Measurements from ENCODE around the gene NT5C3B.

Gene NT5C3B

DNA sequence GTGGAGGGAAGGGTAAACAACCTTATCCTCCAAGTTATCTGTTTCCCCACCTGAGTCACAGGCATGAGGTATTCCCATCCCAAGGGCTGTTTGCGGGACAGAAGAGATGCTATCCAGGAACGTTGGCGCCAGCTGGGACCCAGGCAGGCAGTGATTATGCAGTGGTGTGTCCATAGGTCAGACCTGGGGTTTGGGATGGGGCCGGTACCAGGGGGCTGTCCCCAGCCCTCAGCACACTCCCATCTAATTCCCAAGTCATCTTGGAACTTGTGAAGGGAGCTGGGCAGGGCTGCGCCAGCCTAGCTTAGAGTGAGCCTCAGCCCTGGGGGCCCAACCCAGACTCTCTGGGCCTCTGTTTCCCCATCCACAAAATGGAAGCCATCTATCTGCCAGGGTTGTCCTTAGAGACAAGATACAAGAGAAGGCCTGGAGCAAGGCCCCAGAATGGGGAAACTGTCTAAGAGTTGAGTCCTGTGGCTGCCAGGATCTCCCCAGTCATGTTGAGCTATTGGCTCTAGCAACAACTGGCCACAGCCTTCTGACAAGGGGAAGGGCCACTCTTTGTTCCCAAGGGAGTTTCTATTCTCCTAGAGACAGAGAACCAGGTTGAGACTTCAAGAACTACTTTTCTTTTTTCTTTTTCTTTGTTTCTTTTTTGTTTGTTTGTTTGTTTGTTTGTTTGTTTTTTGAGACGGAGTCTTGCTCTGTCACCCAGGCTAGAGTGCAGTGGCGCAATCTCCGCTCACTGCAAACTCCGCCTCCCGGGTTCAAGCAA is 39.7 kb downstream of the NT5C3B start:
- H3K27ac ChIP-seq (ENCODE audit: low read depth, low read length) = peak overlapping the region; percentile 90
- H3K9ac ChIP-seq (ENCODE audit: low read length) = no peak overlapping the region
- H4K91ac ChIP-seq (ENCODE audit: low read depth, low read length) = peak overlapping the region; percentile 88
- H3K4me1 ChIP-seq (ENCODE audit: control insufficient read depth in 1 of 2, insufficient read depth in 2 of 2, low read length in 2 of 2) = peaks cover 36 to 46% of the 10 kb centered on the region in 2 experiments
- no peak overlapping the region for H3K4me3 ChIP-seq (ENCODE audit: low read depth, low read length)
- no peak overlapping the region for H2AFZ ChIP-seq (ENCODE audit: insufficient read depth, low read length, poor library complexity)
- peak overlapping the region; percentile 4 for H3K14ac ChIP-seq (ENCODE audit: low read length)
- H3K36me3 ChIP-seq (ENCODE audit: control insufficient read depth in 1 of 2, insufficient read depth in 2 of 2, low read length in 2 of 2) = no peaks in the 10 kb centered on the region
- peak overlapping the region; percentile 19 for H2BK12ac ChIP-seq (ENCODE audit: low read length)
- no peak overlapping the region for H3K4me2 ChIP-seq (ENCODE audit: low read length)
- H3K18ac ChIP-seq (ENCODE audit: low read length) = peak overlapping the region; percentile 22
- no CpG with 5 or more reads among the region's 10 CpGs for WGBS (ENCODE audit: extremely low coverage, insufficient coverage, insufficient read length)
- H3K79me1 ChIP-seq (ENCODE audit: low read length) = peaks cover 31% of the 10 kb centered on the region
- no peak overlapping the region for H4K12ac ChIP-seq (ENCODE audit: low read depth, low read length)
- no peak overlapping the region for H2AK5ac ChIP-seq (ENCODE audit: low read length)
- no peak overlapping the region for H3K4ac ChIP-seq (ENCODE audit: low read depth, low read length)
- peaks cover 1% of the 10 kb centered on the region for H3K9me3 ChIP-seq (ENCODE audit: insufficient read depth, low read depth, low read length)
- no peak overlapping the region for H3K23ac ChIP-seq (ENCODE audit: low read length)
- peak; percentile 92 to 93 for DNase-seq
- H3K27me3 ChIP-seq (ENCODE audit: insufficient read depth, low read length) = no peaks in the 10 kb centered on the region
- peaks cover 6% of the 10 kb centered on the region for H3K79me2 ChIP-seq (ENCODE audit: control insufficient read depth, insufficient read depth, low read length, poor library complexity)
- H2BK5ac ChIP-seq (ENCODE audit: low read depth, low read length, poor library complexity) = peak overlapping the region; percentile 71
- peak overlapping the region; percentile 48 for H2BK120ac ChIP-seq (ENCODE audit: insufficient read depth, low read length, poor library complexity)
- peak overlapping the region; percentile 27 for H4K8ac ChIP-seq (ENCODE audit: low read depth, low read length)

DNA sequence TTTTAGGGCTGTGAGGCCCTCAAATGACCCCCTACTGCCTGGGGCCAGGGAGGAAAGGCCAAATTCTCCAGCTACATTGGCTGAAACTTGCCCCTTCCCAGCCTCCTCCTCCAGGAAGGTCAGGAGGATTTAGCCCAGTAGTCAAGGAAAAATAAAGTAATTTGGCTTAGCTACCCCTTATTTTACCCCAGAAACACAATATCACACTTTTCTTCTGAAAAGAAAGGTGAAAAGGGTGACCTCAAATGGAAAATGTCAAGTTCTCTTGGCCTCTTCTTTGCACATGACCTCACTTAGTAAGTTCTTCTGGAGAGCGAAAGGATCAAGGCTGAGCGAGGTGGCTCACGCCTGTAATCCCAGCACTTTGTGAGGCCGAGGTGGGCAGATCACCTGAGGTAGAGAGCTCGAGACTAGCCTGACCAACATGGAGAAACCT is 41.5 kb downstream of the NT5C3B start:
- WGBS (ENCODE audit: extremely low coverage, insufficient coverage, insufficient read length) = no CpG with 5 or more reads among the region's 5 CpGs
- H3K36me3 ChIP-seq (ENCODE audit: control insufficient read depth in 1 of 2, insufficient read depth in 2 of 2, low read length in 2 of 2) = no peaks in the 10 kb centered on the region
- no peak overlapping the region for H3K4me3 ChIP-seq (ENCODE audit: low read depth, low read length)
- peak in 1 of 2 donors; percentile 48 for DNase-seq
- H2BK12ac ChIP-seq (ENCODE audit: low read length) = peak overlapping the region; percentile 55
- no peak overlapping the region for H3K4ac ChIP-seq (ENCODE audit: low read depth, low read length)
- no peak overlapping the region for H4K8ac ChIP-seq (ENCODE audit: low read depth, low read length)
- H2AK5ac ChIP-seq (ENCODE audit: low read length) = no peak overlapping the region
- H3K23ac ChIP-seq (ENCODE audit: low read length) = no peak overlapping the region
- peaks cover 1% of the 10 kb centered on the region for H3K9me3 ChIP-seq (ENCODE audit: insufficient read depth, low read depth, low read length)
- peaks cover 6% of the 10 kb centered on the region for H3K79me2 ChIP-seq (ENCODE audit: control insufficient read depth, insufficient read depth, low read length, poor library complexity)
- H3K27me3 ChIP-seq (ENCODE audit: insufficient read depth, low read length) = no peaks in the 10 kb centered on the region
- H3K4me2 ChIP-seq (ENCODE audit: low read length) = no peak overlapping the region
- peaks cover 26% of the 10 kb centered on the region for H3K79me1 ChIP-seq (ENCODE audit: low read length)
- H2AFZ ChIP-seq (ENCODE audit: insufficient read depth, low read length, poor library complexity) = no peak overlapping the region
- H4K12ac ChIP-seq (ENCODE audit: low read depth, low read length) = no peak overlapping the region
- peak overlapping the region; percentile 86 for H3K27ac ChIP-seq (ENCODE audit: low read depth, low read length)
- no peak overlapping the region for H2BK5ac ChIP-seq (ENCODE audit: low read depth, low read length, poor library complexity)
- no peak overlapping the region for H4K91ac ChIP-seq (ENCODE audit: low read depth, low read length)
- H3K14ac ChIP-seq (ENCODE audit: low read length) = no peak overlapping the region
- no peak overlapping the region for H3K9ac ChIP-seq (ENCODE audit: low read length)
- no peak overlapping the region for H3K18ac ChIP-seq (ENCODE audit: low read length)
- no peak overlapping the region for H2BK120ac ChIP-seq (ENCODE audit: insufficient read depth, low read length, poor library complexity)
- H3K4me1 ChIP-seq (ENCODE audit: control insufficient read depth in 1 of 2, insufficient read depth in 2 of 2, low read length in 2 of 2) = peaks cover 31 to 38% of the 10 kb centered on the region in 2 experiments

DNA sequence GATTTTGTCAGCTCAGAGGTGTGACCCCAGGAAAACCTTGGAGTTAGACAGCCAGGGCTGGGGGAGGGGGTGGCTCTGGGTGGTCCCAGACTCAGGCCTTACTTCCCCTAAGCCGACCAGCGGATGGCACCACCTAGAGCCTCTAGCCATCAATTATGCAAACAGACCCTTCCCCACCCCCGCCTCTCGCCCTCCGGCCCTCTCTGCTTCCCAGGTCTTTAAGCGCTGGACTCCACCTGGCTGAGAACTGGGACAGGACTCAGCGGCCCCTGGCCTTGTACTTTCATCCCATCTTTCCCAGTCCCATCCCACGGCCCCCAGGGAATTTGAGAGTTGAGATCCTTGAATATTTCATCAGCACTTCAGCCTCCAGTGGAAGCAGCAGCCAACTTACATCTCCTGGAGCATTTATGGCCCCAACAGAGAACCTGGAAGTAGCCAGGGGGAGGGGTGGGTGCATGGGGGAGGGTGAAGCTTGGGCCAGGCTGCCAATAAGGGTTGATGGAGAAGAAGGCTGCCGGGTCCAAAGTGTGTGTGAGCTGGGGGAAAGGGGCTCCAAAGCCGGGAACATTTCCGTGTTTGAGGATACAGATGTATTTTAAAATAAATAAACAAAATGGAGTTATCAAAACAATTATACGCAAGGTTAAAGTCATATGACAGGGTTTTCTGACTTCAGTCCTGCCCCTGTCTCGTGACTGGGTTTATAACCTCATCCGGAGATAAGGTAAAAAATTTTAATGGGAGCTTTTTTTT is 42.1 kb downstream of the NT5C3B start:
- peak overlapping the region; percentile 96 for H3K18ac ChIP-seq (ENCODE audit: low read length)
- no CpG with 5 or more reads among the region's 14 CpGs for whole genome bisulfite sequencing (ENCODE audit: extremely low coverage, insufficient coverage, insufficient read length)

DNA sequence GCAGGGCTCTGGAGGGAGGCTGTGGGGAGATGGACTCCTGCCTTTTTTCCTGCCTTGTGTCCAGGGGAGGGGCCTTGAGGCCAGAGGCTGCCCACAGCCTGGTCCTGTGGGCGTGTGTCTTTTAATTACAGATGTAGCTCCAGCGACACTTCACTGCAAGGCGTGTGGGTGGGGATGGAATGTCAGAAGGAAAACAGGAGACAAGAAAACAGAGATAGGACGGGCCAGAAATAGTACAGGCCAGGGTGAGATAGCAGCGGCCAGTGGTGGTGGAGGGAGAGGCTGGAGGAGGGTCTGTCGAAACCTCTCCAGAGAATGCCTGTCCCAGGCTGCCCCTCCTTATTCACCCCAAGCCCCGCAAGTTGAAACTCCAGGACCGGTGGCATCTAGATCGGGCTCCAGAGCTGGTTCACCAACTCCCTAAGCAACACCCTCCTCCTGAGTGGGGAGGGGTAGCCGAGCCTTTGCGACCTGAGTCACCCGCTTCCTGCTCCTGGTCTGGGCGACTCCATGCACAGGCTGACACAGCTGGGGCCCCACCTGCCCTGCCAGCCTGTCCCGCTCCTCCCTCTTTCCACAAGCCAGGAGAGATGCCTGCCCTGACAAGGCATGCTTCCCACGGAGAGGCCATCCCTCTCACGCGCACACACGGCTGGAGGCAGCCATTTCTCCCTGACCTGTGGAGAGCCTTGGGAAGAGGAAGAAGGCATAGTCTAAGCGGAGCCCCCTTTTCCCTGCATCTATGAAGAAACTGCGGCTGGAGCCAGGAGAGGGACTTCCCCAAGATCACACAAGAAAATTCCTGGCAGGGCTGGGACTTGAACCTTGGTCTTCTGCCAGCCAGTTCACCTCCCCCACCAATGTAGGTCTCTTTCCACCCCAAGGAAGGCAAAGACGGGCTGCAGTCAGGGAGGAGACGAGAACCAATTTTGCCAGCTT is 42.9 kb downstream of the NT5C3B start:
- Histone ChIP-seq H3K79me2 (ENCODE audit: control insufficient read depth, insufficient read depth, low read length, poor library complexity) (peaks cover 6% of the 10 kb centered on the region), H3K27ac (ENCODE audit: low read depth, low read length) (peak overlapping the region; percentile 86)

More for the DNA sequence above, 42.1 kb downstream of the NT5C3B start:
- H3K14ac ChIP-seq (ENCODE audit: low read length) = peak overlapping the region; percentile 95
- H2BK12ac ChIP-seq (ENCODE audit: low read length) = peak overlapping the region; percentile 97
- peak overlapping the region; percentile 96 for H2BK120ac ChIP-seq (ENCODE audit: insufficient read depth, low read length, poor library complexity)
- peak overlapping the region; percentile 81 for H4K8ac ChIP-seq (ENCODE audit: low read depth, low read length)
- H4K12ac ChIP-seq (ENCODE audit: low read depth, low read length) = peak overlapping the region; percentile 57
- peak overlapping the region; percentile 24 for H3K9ac ChIP-seq (ENCODE audit: low read length)
- H3K9me3 ChIP-seq (ENCODE audit: insufficient read depth, low read depth, low read length) = peaks cover 1% of the 10 kb centered on the region
- peak overlapping the region; percentile 78 for H2AK5ac ChIP-seq (ENCODE audit: low read length)
- H2BK5ac ChIP-seq (ENCODE audit: low read depth, low read length, poor library complexity) = peak overlapping the region; percentile 94
- peak overlapping the region; percentile 42 for H3K4me2 ChIP-seq (ENCODE audit: low read length)
- H3K79me1 ChIP-seq (ENCODE audit: low read length) = peaks cover 26% of the 10 kb centered on the region
- H3K27ac ChIP-seq (ENCODE audit: low read depth, low read length) = peak overlapping the region; percentile 86
- peaks cover 6% of the 10 kb centered on the region for H3K79me2 ChIP-seq (ENCODE audit: control insufficient read depth, insufficient read depth, low read length, poor library complexity)
- H3K23ac ChIP-seq (ENCODE audit: low read length) = no peak overlapping the region
- H2AFZ ChIP-seq (ENCODE audit: insufficient read depth, low read length, poor library complexity) = peak overlapping the region; percentile 53
- H3K4me3 ChIP-seq (ENCODE audit: low read depth, low read length) = no peak overlapping the region
- peaks cover 29 to 33% of the 10 kb centered on the region in 2 experiments for H3K4me1 ChIP-seq (ENCODE audit: control insufficient read depth in 1 of 2, insufficient read depth in 2 of 2, low read length in 2 of 2)
- peak overlapping the region; percentile 96 for H4K91ac ChIP-seq (ENCODE audit: low read depth, low read length)
- no peaks in the 10 kb centered on the region for H3K27me3 ChIP-seq (ENCODE audit: insufficient read depth, low read length)
- H3K4ac ChIP-seq (ENCODE audit: low read depth, low read length) = peak overlapping the region; percentile 80
- DNase-seq = no peak
- no peaks in the 10 kb centered on the region for H3K36me3 ChIP-seq (ENCODE audit: control insufficient read depth in 1 of 2, insufficient read depth in 2 of 2, low read length in 2 of 2)

More for the DNA sequence above, 42.9 kb downstream of the NT5C3B start:
- H3K23ac ChIP-seq (ENCODE audit: low read length) = no peak overlapping the region
- H4K91ac ChIP-seq (ENCODE audit: low read depth, low read length) = peak overlapping the region; percentile 96
- H3K4me2 ChIP-seq (ENCODE audit: low read length) = peak overlapping the region; percentile 42
- H3K36me3 ChIP-seq (ENCODE audit: control insufficient read depth in 1 of 2, insufficient read depth in 2 of 2, low read length in 2 of 2) = no peaks in the 10 kb centered on the region
- H3K4me3 ChIP-seq (ENCODE audit: low read depth, low read length) = no peak overlapping the region
- peaks cover 26% of the 10 kb centered on the region for H3K79me1 ChIP-seq (ENCODE audit: low read length)
- peak overlapping the region; percentile 97 for H2BK12ac ChIP-seq (ENCODE audit: low read length)
- peak overlapping the region; percentile 24 for H3K9ac ChIP-seq (ENCODE audit: low read length)
- peak overlapping the region; percentile 94 for H2BK5ac ChIP-seq (ENCODE audit: low read depth, low read length, poor library complexity)
- H2AK5ac ChIP-seq (ENCODE audit: low read length) = peak overlapping the region; percentile 78
- H3K18ac ChIP-seq (ENCODE audit: low read length) = peak overlapping the region; percentile 96
- H3K4ac ChIP-seq (ENCODE audit: low read depth, low read length) = peak overlapping the region; percentile 80
- H3K4me1 ChIP-seq (ENCODE audit: control insufficient read depth in 1 of 2, insufficient read depth in 2 of 2, low read length in 2 of 2) = peaks cover 28 to 32% of the 10 kb centered on the region in 2 experiments
- H4K8ac ChIP-seq (ENCODE audit: low read depth, low read length) = peak overlapping the region; percentile 81
- peak overlapping the region; percentile 57 for H4K12ac ChIP-seq (ENCODE audit: low read depth, low read length)
- no CpG with 5 or more reads among the region's 22 CpGs for WGBS (ENCODE audit: extremely low coverage, insufficient coverage, insufficient read length)
- peak; percentile 95 for DNase-seq
- H3K14ac ChIP-seq (ENCODE audit: low read length) = peak overlapping the region; percentile 95
- no peaks in the 10 kb centered on the region for H3K27me3 ChIP-seq (ENCODE audit: insufficient read depth, low read length)
- peaks cover 1% of the 10 kb centered on the region for H3K9me3 ChIP-seq (ENCODE audit: insufficient read depth, low read depth, low read length)
- peak overlapping the region; percentile 53 for H2AFZ ChIP-seq (ENCODE audit: insufficient read depth, low read length, poor library complexity)
- peak overlapping the region; percentile 96 for H2BK120ac ChIP-seq (ENCODE audit: insufficient read depth, low read length, poor library complexity)
